Tongue (tissue), 2 donors: ENCODE results near the gene CAPN9. TPM values are rescaled to one million over a fixed set of nuclear protein-coding genes. Genes with fewer than 3 reads are reported as not detected.

Source experiments
- small RNA-seq: library from RNA; depleted of rRNA; stranded (forward); fragments of <200 nt; gene quantifications from one replicate; pipeline ENCODE3, GENCODE V24; 2014; ENCODE audit warnings: low replicate concordance
- total RNA-seq: library from RNA; depleted of rRNA; stranded (reverse); fragments of >200 nt; gene quantifications from one replicate; pipeline ENCODE4 v1.2.3, GENCODE V29; 2014

CAPN9 gene
- total RNA-seq, 1 donor from 2014 or later = 0.82 TPM

Small RNAs within 50 kb of the gene (small RNA-seq; reads per million reads assigned to genes)
- gene RNA5SP79 = not detected

Other genes with a start within 250 kb of the CAPN9 start
- gene COG2, start 104.9 kb upstream of the CAPN9 start, total RNA-seq = 34.8 TPM
- 21.8 TPM for gene AGT, start 33.3 kb upstream of the CAPN9 start, total RNA-seq
- gene C1orf198, start 121.1 kb downstream of the CAPN9 start, total RNA-seq = 68.4 TPM
- gene TTC13, start 231.5 kb downstream of the CAPN9 start, total RNA-seq = 34.7 TPM
- 9.1 TPM for gene ARV1, start 231.7 kb downstream of the CAPN9 start, total RNA-seq